T-helper 1 cell treated with Interleukin-12 subunit alpha and Interleukin-12 subunit beta and Interleukin-4 antibody, amounts not matched to agents 30 ng/mL and 1 ng/mL, for 36 hours (primary cell): ENCODE results near the gene ZBP1. TPM values are rescaled to one million over a fixed set of nuclear protein-coding genes. Genes with fewer than 3 reads are reported as not detected.

Source experiments
- intact Hi-C: fragments of 100-400 bp; cut with micrococcal nuclease; formaldehyde crosslinking; loops from one replicate; pipeline ENCODE4 v1.15.1; 2024
- total RNA-seq: library from RNA; stranded (reverse); gene quantifications from 2 replicates; pipeline ENCODE4 v1.2.3, GENCODE V29; 2022

ZBP1 gene
- total RNA-seq, 1 donor from 2014 or later = 12.5 TPM

DNA sequence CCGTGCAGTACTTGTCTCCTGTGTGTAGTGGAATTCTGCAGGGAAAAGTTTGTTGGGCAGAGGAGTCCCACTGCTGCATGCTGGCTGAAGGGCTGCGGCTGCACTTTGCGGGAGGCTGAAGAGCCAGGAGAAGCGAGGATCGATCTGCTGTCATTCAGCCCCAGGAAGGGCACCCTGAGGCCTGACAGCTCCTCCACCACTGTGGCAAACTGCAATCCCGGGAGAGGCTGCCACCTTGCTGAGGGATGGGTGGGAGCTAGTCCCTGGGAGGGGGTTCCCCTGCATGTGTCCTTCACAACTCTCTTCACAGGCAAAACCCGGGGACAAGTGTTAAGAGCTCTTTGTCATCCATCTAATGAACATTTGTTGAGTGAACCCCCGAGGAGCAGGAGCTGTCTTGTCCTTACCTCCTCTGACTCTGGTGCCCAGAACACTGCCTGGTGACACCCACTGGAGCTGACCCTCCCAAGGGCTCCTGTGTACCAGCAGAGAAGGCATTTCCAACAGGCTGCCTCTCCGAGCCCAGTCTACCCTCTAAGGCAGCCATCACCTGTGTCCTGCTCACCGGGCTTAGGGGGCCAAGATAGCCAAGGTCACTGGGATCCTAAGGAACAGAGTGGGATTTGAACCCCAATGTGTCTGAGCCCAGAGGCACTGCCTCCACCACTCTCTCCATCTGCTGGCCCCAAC, 41.6 kb downstream of the ZBP1 start:
- intact Hi-C loops = no loop called here

DNA sequence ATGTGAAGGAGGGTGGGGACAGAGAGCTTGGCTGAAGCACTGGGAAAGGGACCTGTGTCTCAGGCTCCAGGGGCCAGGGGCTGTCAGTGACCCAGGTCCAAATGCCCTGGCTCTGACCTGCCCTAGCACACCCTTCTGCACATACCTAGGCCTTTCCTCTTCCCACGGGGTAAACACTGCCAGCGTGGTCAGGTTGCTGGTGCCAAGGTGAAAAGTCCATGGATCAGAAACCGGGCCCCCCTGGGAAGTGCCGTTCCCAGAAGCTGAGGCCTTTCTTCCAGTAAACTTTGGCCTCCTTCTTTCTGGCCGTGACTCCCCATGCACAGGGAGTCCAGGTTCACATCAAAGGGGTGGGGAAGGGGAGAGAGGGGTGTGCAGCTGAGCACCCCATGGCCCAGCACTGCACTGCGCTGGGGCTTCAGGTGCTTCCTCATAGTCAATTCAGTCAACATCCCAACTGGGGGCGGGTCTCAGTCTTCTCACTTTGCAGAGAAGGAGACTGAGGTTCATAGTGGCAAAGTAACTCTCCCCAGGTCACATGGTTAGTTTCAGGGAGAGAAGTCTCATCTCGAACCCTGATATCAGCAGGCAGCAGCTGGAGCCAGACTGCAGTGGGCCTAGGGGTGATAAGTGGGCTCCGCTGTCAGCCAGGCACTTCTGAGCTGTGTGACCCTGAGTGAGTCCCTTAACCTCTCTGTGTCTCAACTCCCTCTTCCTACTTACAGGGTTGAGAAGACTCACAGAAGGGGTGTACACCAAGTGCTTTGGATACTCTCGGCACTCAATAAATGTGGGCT, 42.3 kb downstream of the ZBP1 start:
- intact Hi-C loops = no loop called here

DNA sequence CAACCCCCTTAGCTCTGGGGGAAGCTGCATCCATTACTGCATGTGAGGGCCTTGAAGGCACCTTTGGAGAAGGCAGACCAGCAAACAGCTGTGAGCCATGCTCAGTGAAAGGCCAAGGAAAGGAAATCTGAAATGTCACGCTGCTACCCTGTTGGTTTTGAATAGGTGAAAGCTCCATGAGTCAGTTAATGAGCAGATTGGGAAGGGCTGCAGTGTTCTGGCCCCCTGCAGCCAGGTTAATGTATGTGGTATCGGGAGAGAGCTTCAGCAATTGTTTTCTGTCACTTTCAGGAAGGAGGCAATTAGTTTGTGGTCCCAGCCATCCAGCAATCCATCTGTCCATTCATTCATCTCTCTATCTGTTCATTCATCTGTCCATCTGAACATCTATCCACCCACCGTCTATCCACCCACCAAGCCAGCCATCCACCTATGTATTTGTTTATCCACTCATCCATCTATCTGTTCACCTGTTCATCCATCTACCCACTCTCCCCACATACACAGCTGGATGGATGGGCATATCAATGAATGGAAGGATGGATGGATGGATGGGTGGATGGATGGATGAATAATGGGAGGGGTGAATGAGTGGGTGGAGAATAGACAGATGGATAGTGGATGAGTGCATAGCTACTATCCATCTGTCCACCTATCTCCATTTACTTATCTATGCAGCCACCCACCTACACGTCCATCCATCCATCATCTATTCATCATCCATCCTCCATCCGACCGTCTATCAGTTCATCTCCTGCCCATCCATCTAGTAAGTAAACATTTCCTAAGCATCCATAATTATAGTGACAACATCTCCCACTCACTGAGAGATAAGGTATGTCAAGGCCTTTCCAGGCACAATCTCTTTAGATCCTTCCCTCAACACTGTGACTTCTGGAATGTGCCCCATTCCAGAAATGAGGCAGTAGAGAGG, 43.3 kb downstream of the ZBP1 start:
- intact Hi-C loops = no loop called here

DNA sequence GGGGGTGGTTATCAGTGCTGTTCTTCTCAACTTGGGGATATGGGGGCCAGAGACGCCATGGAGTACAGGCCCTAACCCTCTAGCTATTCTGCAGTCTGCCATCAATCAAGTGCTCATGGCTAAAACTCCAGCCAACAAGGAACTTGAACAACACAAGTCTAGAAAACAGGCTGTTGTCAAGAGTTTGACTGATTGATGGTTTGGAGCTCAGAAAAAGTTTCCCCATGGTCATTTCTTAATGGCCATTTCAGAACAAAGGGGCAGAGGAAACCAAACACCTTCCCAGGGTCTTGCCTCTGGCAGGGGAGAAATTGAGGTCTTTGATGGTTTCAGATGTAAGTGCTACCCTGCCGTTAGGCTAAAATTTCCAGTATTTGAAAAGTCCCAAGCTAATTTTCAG, 44.2 kb downstream of the ZBP1 start:
- intact Hi-C loops = no loop called here

DNA sequence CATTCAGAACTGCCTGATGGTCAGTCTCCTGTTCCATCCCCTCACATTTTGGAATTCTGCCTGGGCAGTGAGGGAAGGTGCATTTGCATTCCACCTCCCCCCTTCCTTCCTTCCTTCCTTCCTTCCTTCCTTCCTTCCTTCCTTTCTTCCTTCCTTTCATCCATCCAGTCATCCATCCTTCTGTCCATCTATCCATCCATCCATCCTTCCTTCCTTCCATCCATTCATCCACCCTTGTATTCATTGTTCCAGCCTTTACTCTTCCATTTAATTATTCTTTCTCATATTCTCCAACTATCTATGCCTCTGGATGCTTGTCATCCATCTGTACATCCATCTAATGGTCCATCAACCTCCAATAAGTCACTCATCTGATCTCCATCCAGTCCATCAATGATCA, 45.3 kb downstream of the ZBP1 start:
- intact Hi-C loops = no loop called here

DNA sequence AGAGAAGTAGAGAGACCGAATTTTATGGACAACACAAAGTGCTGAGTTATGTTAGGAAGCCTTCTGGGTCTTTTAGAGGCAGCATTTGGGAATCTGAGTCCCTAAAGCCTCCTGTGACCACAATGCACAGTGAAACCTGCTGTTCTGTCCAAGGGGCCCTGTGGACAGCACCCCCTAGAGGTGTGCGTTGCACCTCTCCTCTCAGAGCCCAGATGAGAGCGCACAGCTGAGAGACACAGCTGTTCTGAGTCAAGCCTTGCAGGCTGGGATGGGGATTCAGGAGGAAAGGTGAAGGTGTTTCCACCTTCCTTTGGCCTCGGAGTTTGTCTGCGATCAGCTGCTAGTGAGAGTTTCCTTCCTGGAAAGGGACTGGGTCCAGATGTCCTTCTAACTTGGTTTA, 46.3 kb downstream of the ZBP1 start:
- intact Hi-C loops = no loop called here

DNA sequence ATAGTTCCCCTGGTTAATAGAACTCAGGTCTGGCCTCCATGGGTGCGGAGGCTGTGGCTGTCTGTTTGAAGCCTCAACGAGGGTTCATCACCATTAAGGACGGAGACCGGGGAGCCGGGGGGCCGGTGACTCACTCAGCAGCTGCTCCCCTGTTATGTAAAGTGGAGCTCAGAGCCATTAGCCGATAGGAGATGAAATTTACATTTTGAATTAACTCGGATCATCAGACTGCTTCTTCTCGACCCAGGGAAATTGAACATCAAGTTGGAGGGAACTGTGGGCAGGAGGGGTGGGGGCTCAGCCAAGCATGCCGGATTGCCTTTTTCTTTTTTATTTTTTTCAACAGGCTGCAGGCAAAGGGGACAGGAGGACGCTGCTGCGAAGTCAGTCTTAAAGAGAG, 47.0 kb downstream of the ZBP1 start:
- intact Hi-C loops = no loop called here

DNA sequence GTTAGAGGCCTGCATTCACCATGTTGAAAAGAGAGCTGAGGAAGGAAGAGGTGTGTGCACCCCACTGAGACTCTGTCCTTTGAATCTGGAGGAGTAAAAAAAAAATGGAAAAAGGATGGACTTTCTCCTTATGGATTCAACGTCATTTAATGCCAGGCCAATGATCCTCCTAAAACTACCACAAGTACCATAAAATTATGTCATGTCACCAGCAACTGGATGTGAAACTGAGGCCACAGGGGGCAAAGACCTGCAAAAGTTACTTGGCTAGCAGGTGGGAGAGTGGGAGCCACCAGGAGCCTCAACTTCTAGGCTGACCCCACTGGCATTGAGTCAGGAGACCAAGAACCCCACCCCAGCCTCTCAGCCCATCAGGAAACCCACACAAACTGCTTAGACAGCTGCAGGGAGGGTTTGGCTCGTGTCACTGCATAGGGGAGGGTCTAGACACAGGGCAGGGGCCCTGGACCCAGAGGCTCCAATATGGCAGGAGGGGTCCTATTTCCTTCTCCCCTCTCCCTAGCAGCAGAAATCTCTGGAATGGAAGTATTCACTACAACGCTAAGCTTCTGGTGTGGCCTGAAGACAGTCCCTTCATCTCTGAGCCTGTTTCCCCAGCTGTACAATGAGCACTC, 48.3 kb downstream of the ZBP1 start:
- intact Hi-C loops = no loop called here

DNA sequence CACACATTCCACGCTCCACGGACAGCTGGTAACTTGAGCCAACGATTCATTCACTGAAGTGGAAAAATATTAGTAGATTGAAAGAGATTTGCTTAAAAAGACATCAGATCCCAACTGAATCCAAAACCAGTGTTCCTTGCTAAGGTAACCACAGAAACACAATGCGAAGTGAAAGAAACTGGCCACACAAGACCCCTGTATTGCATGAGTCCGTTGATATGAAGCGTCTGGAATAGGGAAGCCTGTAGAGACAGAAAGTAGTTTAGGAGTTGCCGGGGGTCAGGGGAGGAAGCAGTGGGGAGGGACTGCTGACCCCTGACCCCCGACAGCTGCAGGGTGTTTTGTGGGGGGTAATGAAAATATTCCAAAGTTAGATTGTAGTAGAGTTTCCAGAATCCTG, 49.3 kb downstream of the ZBP1 start:
- intact Hi-C loops = no loop called here

DNA sequence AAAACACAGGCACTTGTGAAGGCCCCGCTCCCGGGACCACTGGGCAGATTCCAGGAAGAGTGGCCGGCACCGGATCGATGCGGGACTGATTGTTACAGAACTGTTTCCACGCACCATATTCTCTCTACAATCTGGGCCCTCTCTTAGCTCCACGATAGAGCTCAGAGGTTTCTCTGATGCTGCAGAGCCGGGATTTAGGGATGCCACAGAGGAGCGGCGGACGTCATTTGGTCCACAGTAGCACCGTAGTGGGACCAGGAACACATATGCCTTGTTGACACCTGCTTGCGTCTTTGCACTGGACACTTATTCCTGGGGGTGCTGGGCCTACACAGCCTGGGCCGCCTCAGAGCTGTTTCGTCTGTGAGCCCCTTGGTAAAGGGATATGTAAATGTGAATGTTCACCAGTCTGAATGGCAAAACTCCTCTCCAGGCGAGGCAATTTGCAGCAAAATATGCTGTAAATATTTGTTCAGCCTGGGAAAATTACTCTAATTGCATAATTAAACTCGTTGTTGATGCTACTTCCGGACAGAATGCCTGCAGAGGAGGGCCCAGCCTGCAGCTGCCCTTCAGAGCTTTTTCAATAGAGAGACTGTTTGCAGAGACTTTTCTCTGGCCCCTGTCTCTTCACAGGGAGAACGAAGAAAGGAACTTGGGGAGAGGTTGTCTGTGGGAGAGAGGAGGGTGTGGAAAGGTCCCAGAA, 49.9 kb downstream of the ZBP1 start:
- intact Hi-C loops = no loop called here

DNA sequence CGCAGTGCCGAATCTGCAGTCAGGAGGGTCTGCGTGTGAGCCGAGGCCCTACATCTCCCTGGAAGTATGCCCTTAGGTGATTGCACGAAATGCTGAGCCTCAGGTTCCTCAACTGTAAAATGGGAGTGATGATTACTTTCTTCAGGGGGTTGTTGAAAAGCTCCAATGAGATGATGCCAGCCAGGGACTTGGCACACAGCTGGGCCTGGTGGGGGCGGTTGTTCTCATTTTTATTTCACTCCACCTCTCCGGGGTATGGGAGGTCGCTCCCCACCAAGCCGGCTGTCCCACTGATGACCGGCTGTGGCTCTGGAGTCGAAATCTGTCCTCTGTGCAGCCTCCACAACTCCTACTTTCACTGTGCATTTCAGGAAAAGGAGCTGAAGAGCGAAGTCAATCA, 51.3 kb downstream of the ZBP1 start:
- intact Hi-C loops = no loop called here

DNA sequence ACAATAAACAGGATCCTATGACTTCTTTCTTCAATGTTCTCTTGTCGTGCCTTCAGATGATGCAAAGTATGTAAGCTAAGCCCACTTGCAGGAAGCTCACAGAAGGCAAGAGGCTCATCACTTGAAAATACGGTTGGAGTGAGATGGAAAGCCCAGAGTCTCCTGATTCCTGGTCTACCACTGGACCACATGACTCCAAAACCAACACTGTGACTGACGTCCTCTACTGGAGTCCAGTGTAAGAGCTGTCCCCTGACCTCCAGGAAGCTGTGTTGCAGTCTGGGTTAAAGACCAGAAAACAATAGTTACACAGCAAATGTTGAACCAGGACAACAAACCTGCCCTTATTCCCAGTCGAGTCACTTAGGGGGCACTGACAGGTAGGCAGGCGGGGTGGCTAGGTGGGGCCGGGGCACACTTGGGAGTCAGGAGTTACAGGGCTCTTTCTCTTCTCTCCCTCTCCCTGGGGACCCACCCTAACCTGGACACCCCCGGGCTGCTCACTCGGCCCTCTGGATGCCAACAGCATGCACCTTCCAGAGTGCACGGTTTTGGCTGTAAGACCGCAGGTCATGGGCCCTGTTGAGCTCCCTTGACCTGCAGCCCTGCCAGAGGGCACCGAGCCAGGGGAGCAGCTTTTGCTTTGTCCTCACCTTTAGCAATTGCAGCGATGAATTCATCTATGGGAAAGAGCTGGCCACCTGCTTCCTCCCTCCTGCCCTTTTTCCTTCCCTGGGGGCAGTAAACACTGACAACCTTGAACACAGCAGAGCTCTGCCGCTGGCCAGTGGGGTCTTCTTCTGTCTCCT, 51.9 kb downstream of the ZBP1 start:
- intact Hi-C loops = no loop called here

DNA sequence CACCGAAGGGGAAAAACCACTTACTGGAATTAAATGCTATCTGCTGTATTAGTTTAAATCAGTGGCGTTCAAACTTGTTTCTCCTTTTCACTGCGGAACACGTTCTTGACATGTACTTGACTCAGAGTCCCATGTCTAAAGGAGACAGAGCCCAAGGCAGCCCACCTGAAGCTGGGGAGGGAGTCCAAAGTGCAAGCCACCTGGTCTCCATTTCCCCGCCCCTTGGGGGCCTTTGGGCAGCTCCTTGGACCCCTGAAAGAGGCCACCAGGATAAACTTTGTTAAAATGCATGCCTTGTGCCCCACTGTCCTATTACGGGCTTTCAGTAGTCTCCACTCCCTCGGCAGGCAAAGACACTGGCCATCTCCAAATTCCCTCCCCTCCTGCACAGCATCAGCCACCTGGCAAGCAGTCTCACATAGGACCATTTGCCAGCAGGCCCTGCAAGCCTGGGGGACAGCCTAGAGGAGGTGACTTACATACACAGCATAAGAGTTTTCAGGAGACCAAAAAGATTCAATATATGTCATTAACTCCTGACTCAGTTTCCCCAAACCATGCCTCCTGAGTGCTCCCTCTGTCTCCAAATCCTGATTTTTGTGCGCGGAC, 52.7 kb downstream of the ZBP1 start:
- intact Hi-C loops = no loop called here

DNA sequence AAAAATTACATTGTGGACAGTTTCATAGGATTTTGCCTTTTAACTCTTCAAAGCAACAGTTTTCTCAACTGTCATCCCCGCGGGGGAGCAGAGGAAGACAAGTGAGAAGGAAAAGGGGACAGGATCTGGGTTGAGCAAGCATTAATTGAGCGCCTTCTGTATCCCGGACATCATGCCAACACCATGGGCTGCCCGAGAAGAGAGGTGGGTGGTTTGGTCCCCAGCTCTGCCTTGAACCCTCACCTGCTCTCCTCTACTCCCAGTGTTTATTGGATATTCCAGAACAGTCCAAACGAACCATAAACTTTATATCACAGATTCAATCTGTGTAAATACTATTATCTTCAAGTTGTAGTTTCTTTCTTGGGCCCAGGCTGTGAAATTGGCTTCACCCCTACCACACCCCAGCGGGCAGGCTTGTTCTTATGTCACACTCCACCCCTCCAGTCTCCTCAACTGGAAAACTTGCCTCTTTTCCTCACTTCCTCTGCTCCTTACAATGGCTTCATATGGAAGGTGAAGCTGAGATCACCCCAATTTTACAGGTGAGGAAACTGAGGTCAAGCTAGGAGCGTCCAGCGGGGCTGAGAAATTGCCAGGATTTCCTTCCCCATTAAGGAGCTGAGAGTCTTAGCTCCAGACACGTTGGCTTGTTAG, 53.3 kb downstream of the ZBP1 start:
- intact Hi-C loops = no loop called here

DNA sequence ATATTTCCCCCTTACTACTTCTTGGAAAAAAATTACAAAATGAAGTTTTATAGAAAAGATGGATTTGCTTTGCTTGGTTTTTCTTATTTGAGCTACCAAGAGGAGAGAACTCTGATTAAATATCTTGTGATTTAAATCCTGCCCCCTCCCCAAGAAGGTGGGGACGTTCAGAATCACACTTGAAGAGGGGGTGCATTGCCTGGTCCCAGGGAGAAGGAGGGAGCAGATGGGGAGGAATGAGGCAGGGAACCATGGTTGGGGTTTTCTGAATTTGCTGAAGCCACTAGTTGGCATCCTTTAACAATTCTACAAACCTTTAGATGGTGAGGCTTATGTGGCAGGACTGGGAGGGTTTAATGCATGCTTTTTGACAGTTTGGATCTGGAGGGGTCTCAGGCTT, 53.8 kb downstream of the ZBP1 start:
- intact Hi-C loops = no loop called here

DNA sequence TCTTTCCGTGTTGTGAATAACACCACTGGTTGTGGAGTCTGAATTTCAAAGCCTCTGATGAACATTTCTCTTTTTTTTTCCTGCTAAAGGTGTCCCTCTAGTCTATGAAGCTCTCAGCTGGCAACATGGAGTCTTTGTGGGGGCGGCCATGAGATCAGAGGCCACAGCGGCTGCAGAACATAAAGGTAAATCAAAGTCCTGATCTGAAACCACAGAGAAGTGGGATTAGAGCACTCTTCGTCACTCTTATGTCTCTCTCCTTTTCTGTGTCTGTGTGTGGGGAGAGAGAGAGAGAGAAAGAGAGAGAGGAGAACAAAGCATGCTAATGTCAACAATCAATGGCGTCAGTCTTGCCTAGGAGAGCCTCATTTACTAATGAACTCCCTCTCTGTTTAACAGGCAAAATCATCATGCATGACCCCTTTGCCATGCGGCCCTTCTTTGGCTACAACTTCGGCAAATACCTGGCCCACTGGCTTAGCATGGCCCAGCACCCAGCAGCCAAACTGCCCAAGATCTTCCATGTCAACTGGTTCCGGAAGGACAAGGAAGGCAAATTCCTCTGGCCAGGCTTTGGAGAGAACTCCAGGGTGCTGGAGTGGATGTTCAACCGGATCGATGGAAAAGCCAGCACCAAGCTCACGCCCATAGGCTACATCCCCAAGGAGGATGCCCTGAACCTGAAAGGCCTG, 55.1 kb downstream of the ZBP1 start:
- intact Hi-C loops = no loop called here

DNA sequence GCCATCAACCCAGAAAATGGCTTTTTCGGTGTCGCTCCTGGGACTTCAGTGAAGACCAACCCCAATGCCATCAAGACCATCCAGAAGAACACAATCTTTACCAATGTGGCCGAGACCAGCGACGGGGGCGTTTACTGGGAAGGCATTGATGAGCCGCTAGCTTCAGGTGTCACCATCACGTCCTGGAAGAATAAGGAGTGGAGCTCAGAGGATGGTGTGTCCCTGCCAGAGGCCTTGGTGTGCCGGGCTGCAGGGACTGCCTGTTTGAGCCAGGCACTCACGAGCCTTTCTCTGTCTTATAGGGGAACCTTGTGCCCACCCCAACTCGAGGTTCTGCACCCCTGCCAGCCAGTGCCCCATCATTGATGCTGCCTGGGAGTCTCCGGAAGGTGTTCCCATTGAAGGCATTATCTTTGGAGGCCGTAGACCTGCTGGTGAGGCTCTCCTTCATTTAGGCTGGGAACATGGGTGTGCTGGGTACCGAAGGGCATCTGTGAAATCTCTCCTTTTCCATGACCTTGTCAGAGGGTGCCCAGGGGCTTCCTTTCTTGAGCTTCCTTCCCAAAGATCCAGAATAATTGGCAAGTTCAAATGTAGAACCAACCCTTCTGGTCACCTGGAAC, 55.9 kb downstream of the ZBP1 start:
- intact Hi-C loops = no loop called here

DNA sequence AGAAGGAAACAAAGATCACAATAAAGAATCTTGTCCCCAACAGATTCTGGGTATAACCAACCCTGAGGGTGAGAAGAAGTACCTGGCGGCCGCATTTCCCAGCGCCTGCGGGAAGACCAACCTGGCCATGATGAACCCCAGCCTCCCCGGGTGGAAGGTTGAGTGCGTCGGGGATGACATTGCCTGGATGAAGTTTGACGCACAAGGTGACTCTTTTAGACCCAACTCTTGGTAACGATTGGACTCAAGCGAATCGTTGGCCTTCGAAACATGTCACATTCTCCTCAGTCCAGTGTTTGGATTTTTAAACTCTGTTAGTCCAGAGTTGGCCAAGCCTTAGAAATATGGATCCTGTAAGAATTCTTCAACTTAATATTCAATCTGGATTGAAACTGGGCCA, 56.7 kb downstream of the ZBP1 start:
- intact Hi-C loops = no loop called here
